ENCODE measurements around the gene PDLIM5.

DNA sequence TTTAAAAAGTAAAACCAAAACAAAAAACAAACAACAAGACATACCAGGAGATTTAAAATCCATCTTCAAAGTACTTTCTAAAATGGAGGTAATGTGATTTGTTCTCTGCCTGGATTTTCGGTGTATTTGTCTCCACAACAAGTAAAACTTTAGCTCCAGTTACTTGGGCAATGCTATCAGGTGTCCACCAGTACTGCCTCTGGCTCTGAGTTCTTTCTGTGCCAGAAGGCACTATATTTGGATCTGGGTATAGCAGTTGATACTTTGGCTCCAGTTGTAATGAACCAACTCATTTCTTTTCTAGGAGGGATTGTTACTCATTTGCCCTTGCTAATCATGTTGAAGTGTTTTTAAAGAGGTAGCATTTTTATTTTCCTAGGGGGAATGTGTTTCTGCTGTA is 9.5 kb upstream of the PDLIM5 start:
- TF ChIP-seq FOXM1 (IDR thresholded peaks at IDR 0.05; ENCODE audit: borderline replicate concordance) (no peak), ELF4 (IDR thresholded peaks at IDR 0.05) (no peak), BHLHE40 (IDR thresholded peaks at IDR 0.05; ENCODE audit: borderline replicate concordance) (no peak)
